HUES48 (cell line): ENCODE data around the gene OAS1.
"Not testable (repeated sequence)": the region's sequence is repeated elsewhere in the genome, so short reads cannot be mapped to it uniquely, and the experiment has no call there.

Source experiments
- H3K27ac ChIP-seq: one replicate; pipeline ENCODE4 v1.7.0; 2013; ENCODE audit warnings: low read depth, low read length, inconsistent platforms
- H3K27me3 ChIP-seq: 2 replicates; pipeline ENCODE4 v1.6.1; 2013; ENCODE audit warnings: mild to moderate bottlenecking, low read length; ENCODE audit not compliant: control insufficient read depth, insufficient read depth
- H3K36me3 ChIP-seq: 2 replicates; pipeline ENCODE4 v1.6.1; 2013; ENCODE audit warnings: low read length; ENCODE audit not compliant: control insufficient read depth, insufficient read depth
- H3K4me1 ChIP-seq: 2 replicates; pipeline ENCODE4 v1.6.1; 2013; ENCODE audit warnings: mild to moderate bottlenecking, low read length; ENCODE audit not compliant: control insufficient read depth, insufficient read depth
- H3K4me3 ChIP-seq: 2 replicates; pipeline ENCODE4 v1.5.1; 2013; ENCODE audit warnings: mild to moderate bottlenecking, low read depth, low read length
- H3K9ac ChIP-seq: 2 replicates; pipeline ENCODE4 v1.6.1; 2013; ENCODE audit warnings: mild to moderate bottlenecking, low read depth, low read length, moderate library complexity
- H3K9me3 ChIP-seq: 2 replicates; pipeline ENCODE4 v1.6.1; 2013; ENCODE audit warnings: low read length; ENCODE audit not compliant: control insufficient read depth, insufficient read depth

OAS1 gene

DNA sequence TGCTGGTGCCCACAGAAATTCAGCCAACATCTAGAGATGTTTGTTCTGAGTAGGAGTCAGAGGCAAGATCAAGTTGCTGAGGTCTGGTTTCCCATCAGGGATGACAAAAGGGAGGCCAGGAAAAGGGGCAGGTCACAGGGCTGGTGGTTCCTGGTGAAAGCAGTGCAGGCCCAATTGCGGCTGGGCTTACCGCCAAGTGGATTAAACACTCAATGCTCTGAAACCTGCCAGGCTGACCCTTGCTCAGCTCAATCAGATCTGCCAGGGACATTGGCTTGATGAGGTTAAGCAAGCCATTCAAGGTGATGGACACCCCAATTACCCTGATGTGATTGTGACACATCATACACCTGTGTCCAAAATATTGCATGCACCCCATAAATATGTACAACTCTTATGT, 5.5 kb upstream of the OAS1 start:
- H3K9ac ChIP-seq, result no peak overlapping the region
- H3K27me3 ChIP-seq, result no peaks in the 10 kb centered on the region
- no peak overlapping the region for H3K4me3 ChIP-seq
- H3K4me1 ChIP-seq, result no peaks in the 10 kb centered on the region
- no peaks in the 10 kb centered on the region for H3K36me3 ChIP-seq
- no peaks in the 10 kb centered on the region; the same call in 1 of the 2 replicates for H3K9me3 ChIP-seq
- H3K27ac ChIP-seq, result no peak overlapping the region

DNA sequence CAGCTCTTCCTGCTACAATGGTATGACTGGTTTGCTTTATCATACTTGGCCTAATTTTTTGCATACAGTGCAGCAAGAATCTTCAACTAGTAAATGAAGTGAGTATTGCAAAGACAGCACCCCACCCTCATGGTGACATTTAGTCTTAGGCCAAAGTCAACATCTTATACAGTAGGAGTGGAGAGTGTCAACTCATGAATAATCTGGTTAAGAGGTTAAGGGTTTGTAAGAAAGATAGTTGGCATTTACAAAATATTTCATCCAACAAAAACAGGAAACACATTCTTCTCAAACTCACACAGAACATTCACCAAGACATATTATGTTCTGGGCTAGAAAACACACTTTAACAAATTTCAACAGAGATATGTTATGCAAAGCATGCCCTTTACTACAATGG, 2.2 kb upstream of the OAS1 start:
- Histone ChIP-seq H3K4me3 (no peak overlapping the region), H3K9ac (no peak overlapping the region), H3K36me3 (no peaks in the 10 kb centered on the region), H3K27me3 (no peaks in the 10 kb centered on the region), H3K4me1 (no peaks in the 10 kb centered on the region), H3K27ac (no peak overlapping the region), H3K9me3 (no peaks in the 10 kb centered on the region; the same call in 1 of the 2 replicates)

DNA sequence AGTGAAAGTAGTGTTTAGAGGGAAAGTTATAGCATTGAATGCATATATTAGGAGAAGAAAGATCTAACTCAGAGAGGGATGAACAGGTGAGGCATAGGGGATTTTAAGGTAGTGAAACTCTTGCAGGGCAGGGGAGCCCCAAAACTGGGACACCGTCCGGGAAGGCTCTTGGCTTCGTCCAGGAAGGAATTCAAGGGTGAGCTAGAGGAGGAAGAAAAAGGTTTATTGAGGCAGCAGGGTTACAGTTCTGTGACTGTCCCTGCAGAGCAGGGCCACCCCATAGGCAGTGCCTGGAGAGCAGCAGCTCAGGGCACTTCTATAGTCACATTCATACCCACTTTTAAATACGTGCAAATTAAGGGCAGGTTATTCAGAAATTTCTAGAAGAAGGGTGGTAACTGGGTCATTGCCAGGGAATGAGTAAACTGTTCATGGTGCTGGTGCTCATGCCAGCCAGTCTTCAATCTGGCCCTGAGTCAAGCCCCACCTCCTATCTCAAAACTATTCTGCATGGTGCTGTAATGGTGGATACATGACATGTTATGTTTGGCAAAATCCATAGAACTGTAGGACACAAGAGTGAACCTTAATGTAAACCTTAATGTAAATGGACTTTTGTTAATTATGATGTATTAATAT, 1.2 kb upstream of the OAS1 start:
- Histone ChIP-seq H3K27ac (no peak overlapping the region), H3K4me1 (no peaks in the 10 kb centered on the region)

DNA sequence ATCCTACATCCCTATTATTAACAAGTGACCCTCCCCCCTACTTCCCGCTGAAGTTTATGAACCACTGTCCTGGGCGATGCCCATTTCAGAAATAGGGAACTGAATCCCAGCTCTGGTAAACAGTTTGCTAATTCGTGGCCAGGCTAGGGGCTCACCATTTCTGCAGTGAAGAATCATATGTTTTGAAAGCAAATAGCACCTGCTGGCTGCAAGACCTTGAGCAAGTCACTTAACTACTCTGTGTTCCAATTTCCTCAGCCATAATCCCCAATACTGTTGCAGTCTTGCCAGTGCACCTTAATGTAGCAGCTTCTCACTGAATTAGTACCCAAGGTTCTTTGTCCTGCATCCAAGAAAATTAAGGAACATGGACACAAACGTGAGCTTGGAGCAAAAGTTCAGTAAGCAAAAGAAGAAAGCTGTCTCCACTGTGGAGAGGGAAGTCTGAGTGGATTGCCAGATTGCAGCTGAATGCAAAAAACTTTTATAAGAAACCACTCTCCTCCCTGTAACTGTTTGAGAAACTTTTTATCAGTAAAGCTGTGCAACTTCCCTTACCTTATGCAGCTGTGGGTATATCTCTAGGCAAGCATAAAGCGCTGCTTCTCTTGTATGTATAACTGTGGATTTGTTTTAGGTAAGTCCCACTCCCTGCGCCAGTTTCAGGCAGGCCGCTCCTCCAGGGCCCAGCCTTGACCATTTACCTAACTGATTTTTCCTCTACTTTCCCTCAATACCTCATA, 824 bp downstream of the OAS1 start:
- no peaks in the 10 kb centered on the region for H3K4me1 ChIP-seq
- no peak overlapping the region for H3K9ac ChIP-seq
- no peaks in the 10 kb centered on the region for H3K27me3 ChIP-seq
- no peaks in the 10 kb centered on the region for H3K36me3 ChIP-seq
- no peak overlapping the region for H3K4me3 ChIP-seq
- H3K9me3 ChIP-seq, result no peaks in the 10 kb centered on the region; the same call in 1 of the 2 replicates
- no peak overlapping the region for H3K27ac ChIP-seq

More for the DNA sequence above, 1.2 kb upstream of the OAS1 start:
- H3K27me3 ChIP-seq, result no peaks in the 10 kb centered on the region
- H3K9me3 ChIP-seq, result no peaks in the 10 kb centered on the region; the same call in 1 of the 2 replicates
- no peak overlapping the region for H3K9ac ChIP-seq
- H3K36me3 ChIP-seq, result no peaks in the 10 kb centered on the region
- H3K4me3 ChIP-seq, result no peak overlapping the region

DNA sequence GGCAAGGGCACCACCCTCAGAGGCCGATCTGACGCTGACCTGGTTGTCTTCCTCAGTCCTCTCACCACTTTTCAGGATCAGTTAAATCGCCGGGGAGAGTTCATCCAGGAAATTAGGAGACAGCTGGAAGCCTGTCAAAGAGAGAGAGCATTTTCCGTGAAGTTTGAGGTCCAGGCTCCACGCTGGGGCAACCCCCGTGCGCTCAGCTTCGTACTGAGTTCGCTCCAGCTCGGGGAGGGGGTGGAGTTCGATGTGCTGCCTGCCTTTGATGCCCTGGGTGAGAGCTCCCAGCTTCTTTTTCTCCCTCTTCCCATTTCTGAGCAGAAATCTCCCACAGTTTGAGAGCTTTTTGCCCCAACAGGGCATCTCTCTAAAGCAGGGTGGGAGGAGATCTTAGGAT, 1.8 kb downstream of the OAS1 start:
- H3K9ac ChIP-seq, result no peak overlapping the region
- no peak overlapping the region for H3K4me3 ChIP-seq
- H3K9me3 ChIP-seq, result peaks cover 6% of the 10 kb centered on the region; the same call in 1 of the 2 replicates
- H3K4me1 ChIP-seq, result no peaks in the 10 kb centered on the region
- no peak overlapping the region for H3K27ac ChIP-seq
- H3K36me3 ChIP-seq, result no peaks in the 10 kb centered on the region
- no peaks in the 10 kb centered on the region for H3K27me3 ChIP-seq

DNA sequence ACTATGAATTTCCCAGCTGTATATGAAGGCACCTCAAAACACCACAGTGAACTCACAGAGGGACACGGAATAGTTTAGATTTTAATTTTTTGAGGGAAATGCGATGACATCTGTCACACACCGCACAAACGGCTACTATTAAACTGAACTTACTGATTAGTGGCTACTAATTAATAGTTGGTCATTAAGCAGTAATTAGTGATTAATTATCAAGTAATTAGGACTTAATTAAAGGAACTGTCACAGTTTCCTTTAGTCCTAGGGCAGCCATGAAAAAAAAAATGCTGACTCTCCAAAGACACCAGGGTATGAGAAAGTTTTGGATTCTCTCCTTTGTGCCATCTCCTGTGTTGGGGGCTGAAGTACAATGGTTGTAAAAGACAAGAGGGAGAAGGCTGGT, 2.9 kb downstream of the OAS1 start:
- Histone ChIP-seq H3K27me3 (no peaks in the 10 kb centered on the region), H3K4me1 (no peaks in the 10 kb centered on the region), H3K9me3 (peaks cover 6% of the 10 kb centered on the region; the same call in 1 of the 2 replicates), H3K9ac (no peak overlapping the region), H3K4me3 (no peak overlapping the region), H3K27ac (no peak overlapping the region), H3K36me3 (no peaks in the 10 kb centered on the region)

DNA sequence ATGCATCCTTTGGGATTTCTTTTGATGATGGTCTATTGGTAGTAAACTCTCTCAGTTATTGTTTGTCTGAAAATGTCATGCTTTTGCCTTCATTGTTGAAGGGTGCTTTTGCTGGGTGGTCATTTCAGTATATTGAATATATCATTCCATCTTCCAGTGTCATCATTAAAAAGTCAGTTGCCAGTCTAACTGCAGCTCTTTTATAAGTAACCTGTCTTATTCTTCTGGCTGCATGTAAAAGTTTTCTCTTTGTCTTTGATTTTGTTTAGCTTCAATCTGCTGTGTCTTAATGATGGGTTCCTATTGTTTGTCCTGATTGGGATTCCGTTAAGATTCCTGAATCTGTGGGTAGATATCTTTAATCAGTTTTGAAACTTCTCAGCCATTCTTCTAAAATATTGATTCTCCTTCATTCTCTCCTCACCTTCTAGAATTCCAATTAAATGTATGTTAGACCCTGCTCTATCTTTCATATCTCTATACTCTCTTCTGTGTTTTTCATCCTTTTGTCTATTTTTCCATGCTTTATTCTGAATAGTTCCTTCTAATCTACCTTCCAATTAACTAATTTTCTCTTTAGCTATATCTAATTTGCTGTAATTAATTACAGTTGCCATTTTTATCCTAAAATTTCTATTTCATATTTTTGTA, 6.4 kb downstream of the OAS1 start:
- H3K9ac ChIP-seq, result no peak overlapping the region
- no peaks in the 10 kb centered on the region for H3K4me1 ChIP-seq
- H3K27me3 ChIP-seq, result no peaks in the 10 kb centered on the region
- H3K27ac ChIP-seq, result no peak overlapping the region
- H3K9me3 ChIP-seq, result peaks cover 6% of the 10 kb centered on the region; the same call in 1 of the 2 replicates
- no peaks in the 10 kb centered on the region for H3K36me3 ChIP-seq
- H3K4me3 ChIP-seq, result no peak overlapping the region

DNA sequence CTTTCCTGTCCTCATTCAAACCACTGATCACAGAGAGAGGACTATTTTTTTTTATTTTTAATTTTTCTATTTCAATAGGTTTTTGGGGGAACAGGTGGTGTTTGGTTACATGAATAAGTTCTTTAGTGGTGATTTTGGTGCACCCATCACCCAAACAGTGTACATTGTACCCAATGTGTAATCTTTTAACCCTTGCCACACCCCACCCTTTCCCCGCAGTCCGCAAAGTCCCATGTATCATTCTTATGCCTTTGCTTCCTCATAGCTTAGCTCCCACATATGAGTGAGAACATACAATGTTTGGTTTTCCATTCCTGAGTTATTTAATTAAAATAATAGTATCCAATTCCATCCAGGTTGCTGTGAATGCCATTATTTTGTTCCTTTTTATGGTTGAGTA, 7.1 kb downstream of the OAS1 start:
- not testable (repeated sequence) for H3K36me3 ChIP-seq, H3K27ac ChIP-seq, H3K4me1 ChIP-seq, H3K4me3 ChIP-seq, H3K9ac ChIP-seq, H3K27me3 ChIP-seq, H3K9me3 ChIP-seq

DNA sequence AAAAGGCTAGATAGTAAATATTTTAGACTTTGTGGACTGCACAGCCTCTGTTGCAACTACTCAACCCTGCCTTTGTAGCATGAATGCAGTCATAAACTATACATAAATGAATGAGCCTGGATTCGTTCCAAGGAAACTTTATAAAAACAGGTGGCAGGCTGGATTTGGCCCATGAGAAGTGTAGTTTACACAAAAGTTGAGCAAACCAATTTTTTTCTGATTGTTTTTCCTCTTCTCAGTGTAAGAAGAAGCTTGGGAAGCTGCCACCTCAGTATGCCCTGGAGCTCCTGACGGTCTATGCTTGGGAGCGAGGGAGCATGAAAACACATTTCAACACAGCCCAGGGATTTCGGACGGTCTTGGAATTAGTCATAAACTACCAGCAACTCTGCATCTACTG, 9.5 kb downstream of the OAS1 start:
- Histone ChIP-seq H3K36me3 (no peaks in the 10 kb centered on the region), H3K4me1 (no peaks in the 10 kb centered on the region), H3K27me3 (no peaks in the 10 kb centered on the region; the same call in 1 of the 2 replicates), H3K9me3 (peaks cover 6% of the 10 kb centered on the region; the same call in 1 of the 2 replicates), H3K4me3 (no peak overlapping the region), H3K27ac (no peak overlapping the region), H3K9ac (no peak overlapping the region)

DNA sequence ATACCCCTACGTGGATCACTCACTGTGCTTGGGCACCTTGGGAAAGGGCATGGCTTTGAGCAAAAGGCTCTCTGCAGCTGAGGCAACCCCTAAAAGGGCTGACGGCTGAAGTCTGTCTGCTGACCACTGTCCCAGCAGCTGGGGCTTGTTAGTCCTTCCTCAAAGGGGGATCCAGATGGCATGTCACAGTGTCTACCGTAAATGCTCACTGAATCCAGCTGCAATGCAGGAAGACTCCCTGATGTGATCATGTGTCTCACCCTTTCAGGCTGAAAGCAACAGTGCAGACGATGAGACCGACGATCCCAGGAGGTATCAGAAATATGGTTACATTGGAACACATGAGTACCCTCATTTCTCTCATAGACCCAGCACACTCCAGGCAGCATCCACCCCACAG, 12.4 kb downstream of the OAS1 start:
- Histone ChIP-seq H3K4me1 (no peaks in the 10 kb centered on the region), H3K36me3 (no peaks in the 10 kb centered on the region), H3K9ac (no peak overlapping the region), H3K27me3 (no peaks in the 10 kb centered on the region; the same call in 1 of the 2 replicates), H3K9me3 (no peaks in the 10 kb centered on the region), H3K27ac (no peak overlapping the region), H3K4me3 (no peak overlapping the region)

DNA sequence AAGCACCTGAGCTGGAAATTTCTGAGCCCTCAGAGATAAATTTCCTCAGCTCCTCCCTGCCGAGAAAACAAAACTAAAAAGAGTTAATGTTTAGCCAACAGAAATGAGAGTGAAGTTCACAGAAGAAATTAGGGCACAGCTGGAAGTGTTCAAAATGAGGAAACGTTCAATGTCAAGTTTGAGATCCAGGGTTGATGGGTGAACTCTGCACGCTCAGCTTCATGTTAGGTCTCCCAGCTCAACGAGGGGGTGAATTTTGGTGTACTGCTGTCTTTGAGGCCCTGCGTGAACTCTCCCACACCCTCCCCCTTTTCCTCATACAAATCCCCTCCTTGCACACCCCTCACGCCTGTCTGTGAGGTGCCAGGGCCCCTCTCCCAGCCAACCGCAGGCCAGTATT, 18.2 kb downstream of the OAS1 start:
- no peaks in the 10 kb centered on the region for H3K36me3 ChIP-seq
- H3K9ac ChIP-seq, result no peak overlapping the region
- no peak overlapping the region for H3K27ac ChIP-seq
- no peak overlapping the region for H3K4me3 ChIP-seq
- H3K9me3 ChIP-seq, result peaks cover 3% of the 10 kb centered on the region; the same call in 1 of the 2 replicates
- H3K4me1 ChIP-seq, result no peaks in the 10 kb centered on the region
- H3K27me3 ChIP-seq, result no peaks in the 10 kb centered on the region
